Activated CD8-positive, alpha-beta T cell treated with anti-CD3 and anti-CD28 coated beads for 36 hours (primary cell): ENCODE measurements around the gene SH3D19. TPM values are rescaled to one million over a fixed set of nuclear protein-coding genes. Genes with fewer than 3 reads are reported as not detected.

Source experiments
- ATAC-seq: fragments of 200-7000 bp; cut with Tn5 transposase; one replicate; pipeline ENCODE4 v1.10.0; 2021; ENCODE audit warnings: mild to moderate bottlenecking, moderate library complexity
- CTCF ChIA-PET: fragments of 350-600 bp; sonication (Branson Sonifier 250); formaldehyde crosslinking; loops from one replicate; lab custom pipeline; 2021; ENCODE audit warnings: antibody characterized with exemption; lab: Charles Lee
- POLR2A ChIA-PET: fragments of 350-600 bp; sonication (Branson Sonifier 250); formaldehyde crosslinking; loops from one replicate; lab custom pipeline; 2021; ENCODE audit warnings: antibody characterized with exemption; lab: Charles Lee
- DNase-seq: peaks from one replicate; pipeline ENCODE4 v3.0.0-alpha.2; 2020
- H3K27ac Mint-ChIP-seq: one replicate; pipeline ENCODE4 v1.8.0; 2021; ENCODE audit warnings: mild to moderate bottlenecking, mixed read lengths
- H3K27me3 Mint-ChIP-seq: one replicate; pipeline ENCODE4 v1.8.0; 2021; ENCODE audit warnings: mixed read lengths
- H3K36me3 Mint-ChIP-seq: one replicate; pipeline ENCODE4 v1.8.0; 2021; ENCODE audit warnings: low read depth, mixed read lengths
- H3K4me1 Mint-ChIP-seq: one replicate; pipeline ENCODE4 v1.8.0; 2021; ENCODE audit warnings: low read depth, mixed read lengths
- H3K4me3 Mint-ChIP-seq: one replicate; pipeline ENCODE4 v1.8.0; 2021; ENCODE audit warnings: mild to moderate bottlenecking, moderate library complexity, mixed read lengths
- H3K9me3 Mint-ChIP-seq: one replicate; pipeline ENCODE4 v1.8.0; 2021; ENCODE audit warnings: mixed read lengths
- CTCF ChIP-seq: fragments of 200-600 bp; IDR thresholded peaks from one replicate; pipeline ENCODE4 v1.8.0; 2022; ENCODE audit warnings: antibody characterized with exemption, mild to moderate bottlenecking
- intact Hi-C: fragments of 100-400 bp; cut with micrococcal nuclease; formaldehyde crosslinking; loops from one replicate; pipeline ENCODE4 v1.10.0; 2022
- total RNA-seq, 2 experiments: library from RNA; stranded (reverse); gene quantifications; one replicate each; pipeline ENCODE4 v1.2.3, GENCODE V29; 2021

Gene SH3D19
- total RNA-seq, 2 experiments from 2014 or later = not detected

- intact Hi-C loops = no loop called here
- ATAC-seq (no peak), DNase-seq (no peak)
- ChIA-PET CTCF (no interaction called here), POLR2A (no interaction called here)
- peaks cover 21% of the 10 kb centered on the region for H3K27me3 Mint-ChIP-seq
- no peaks in the 10 kb centered on the region for H3K36me3 Mint-ChIP-seq
- no peak for TF ChIP-seq CTCF
- H3K9me3 Mint-ChIP-seq = no peaks in the 10 kb centered on the region
- no peak overlapping the region for H3K27ac Mint-ChIP-seq
- H3K4me1 Mint-ChIP-seq = no peaks in the 10 kb centered on the region
- H3K4me3 Mint-ChIP-seq = no peak overlapping the region
Measured at GRCh38 chr4:151219091-151219490, 106.3 kb downstream of the SH3D19 start.

GRCh38 chr4:151218343-151218742 lies 107.1 kb downstream of the SH3D19 start:
- Mint-ChIP-seq H3K9me3 (no peaks in the 10 kb centered on the region), H3K27ac (no peak overlapping the region), H3K36me3 (no peaks in the 10 kb centered on the region), H3K4me1 (no peaks in the 10 kb centered on the region), H3K4me3 (no peak overlapping the region), H3K27me3 (peaks cover 16% of the 10 kb centered on the region)
- POLR2A ChIA-PET = no interaction called here
- DNase-seq (no peak), ATAC-seq (no peak)
- no peak for TF ChIP-seq CTCF
- intact Hi-C loops = no loop called here
- CTCF ChIA-PET = no interaction called here

- intact Hi-C loops = no loop called here
- ChIA-PET POLR2A (no interaction called here), CTCF (no interaction called here)
- H3K36me3 Mint-ChIP-seq = no peaks in the 10 kb centered on the region
- TF ChIP-seq CTCF = no peak
- ATAC-seq (no peak), DNase-seq (no peak)
- H3K27me3 Mint-ChIP-seq = peaks cover 14% of the 10 kb centered on the region
- no peaks in the 10 kb centered on the region for H3K9me3 Mint-ChIP-seq
- H3K4me3 Mint-ChIP-seq = no peak overlapping the region
- H3K4me1 Mint-ChIP-seq = no peaks in the 10 kb centered on the region
- H3K27ac Mint-ChIP-seq = no peak overlapping the region
Measured at GRCh38 chr4:151217326-151217725, 108.1 kb downstream of the SH3D19 start.

- H3K27me3 Mint-ChIP-seq = peaks cover 11% of the 10 kb centered on the region
- H3K27ac Mint-ChIP-seq = no peak overlapping the region
- CTCF ChIA-PET = interaction anchor here (1.2 kb wide), 1 partner anchor 61 kb away, joined by 3 read pairs; the partner anchor contains the start of gene PRSS48
- H3K36me3 Mint-ChIP-seq = no peaks in the 10 kb centered on the region
- H3K4me1 Mint-ChIP-seq = no peaks in the 10 kb centered on the region
- H3K4me3 Mint-ChIP-seq = no peak overlapping the region
- ATAC-seq (no peak), DNase-seq (no peak)
- H3K9me3 Mint-ChIP-seq = no peaks in the 10 kb centered on the region
- intact Hi-C loops = no loop called here
- no peak for TF ChIP-seq CTCF
- POLR2A ChIA-PET = no interaction called here
Measured at GRCh38 chr4:151215295-151215694, 110.1 kb downstream of the SH3D19 start.

- TF ChIP-seq CTCF = no peak
- Mint-ChIP-seq H3K36me3 (no peaks in the 10 kb centered on the region), H3K27me3 (no peaks in the 10 kb centered on the region), H3K27ac (no peak overlapping the region), H3K4me1 (no peaks in the 10 kb centered on the region), H3K4me3 (no peak overlapping the region), H3K9me3 (no peaks in the 10 kb centered on the region)
- no peak for DNase-seq
- no peak for ATAC-seq
- ChIA-PET CTCF (no interaction called here), POLR2A (no interaction called here)
- intact Hi-C loops = no loop called here
Measured at GRCh38 chr4:151207868-151208267, 117.5 kb downstream of the SH3D19 start.
